ENCODE results near the gene CLSTN2.

DNA sequence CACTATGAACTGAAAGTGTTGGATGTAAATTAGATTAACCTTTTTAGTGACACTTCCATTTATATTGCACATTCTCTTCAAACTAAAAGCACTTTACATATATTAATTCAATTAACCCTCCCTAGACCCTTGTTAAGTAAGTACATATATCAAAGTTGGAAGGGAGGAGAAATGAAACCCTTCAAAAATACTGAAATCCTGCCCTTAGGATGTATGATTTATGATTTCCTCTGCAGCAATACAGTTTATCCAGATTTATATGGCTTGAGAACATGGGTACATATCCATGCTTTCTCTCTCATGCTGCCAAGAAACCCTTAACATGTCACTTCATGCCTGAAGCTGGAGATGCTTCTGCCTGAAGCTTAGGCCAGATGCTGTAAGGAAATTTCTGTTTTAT lies 11.0 kb downstream of the CLSTN2 start:
- TF ChIP-seq, protein P1, sequence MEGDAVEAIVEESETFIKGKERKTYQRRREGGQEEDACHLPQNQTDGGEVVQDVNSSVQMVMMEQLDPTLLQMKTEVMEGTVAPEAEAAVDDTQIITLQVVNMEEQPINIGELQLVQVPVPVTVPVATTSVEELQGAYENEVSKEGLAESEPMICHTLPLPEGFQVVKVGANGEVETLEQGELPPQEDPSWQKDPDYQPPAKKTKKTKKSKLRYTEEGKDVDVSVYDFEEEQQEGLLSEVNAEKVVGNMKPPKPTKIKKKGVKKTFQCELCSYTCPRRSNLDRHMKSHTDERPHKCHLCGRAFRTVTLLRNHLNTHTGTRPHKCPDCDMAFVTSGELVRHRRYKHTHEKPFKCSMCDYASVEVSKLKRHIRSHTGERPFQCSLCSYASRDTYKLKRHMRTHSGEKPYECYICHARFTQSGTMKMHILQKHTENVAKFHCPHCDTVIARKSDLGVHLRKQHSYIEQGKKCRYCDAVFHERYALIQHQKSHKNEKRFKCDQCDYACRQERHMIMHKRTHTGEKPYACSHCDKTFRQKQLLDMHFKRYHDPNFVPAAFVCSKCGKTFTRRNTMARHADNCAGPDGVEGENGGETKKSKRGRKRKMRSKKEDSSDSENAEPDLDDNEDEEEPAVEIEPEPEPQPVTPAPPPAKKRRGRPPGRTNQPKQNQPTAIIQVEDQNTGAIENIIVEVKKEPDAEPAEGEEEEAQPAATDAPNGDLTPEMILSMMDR (IDR thresholded peaks at IDR 0.05), result no peak
- TF ChIP-seq POLR2AphosphoS5 (IDR thresholded peaks at IDR 0.05), result no peak

Data from prostate gland (tissue), 2 donors.